ENCODE results near the gene TXNL1.
A peak's percentile ranks its signal among the peaks of the same experiment; 100 is the strongest.
"Not testable (repeated sequence)": the region's sequence is repeated elsewhere in the genome, so short reads cannot be mapped to it uniquely, and the experiment has no call there.

Gene TXNL1

GRCh38 chr18:56638232-56639103 is at the start of gene TXNL1:
Gene TXNL1, minus strand, starts transcription at chr18:56638592. Its CDS starts 152 bp downstream, at chr18:56638440.
- DNase-seq = peak; percentile 99

GRCh38 chr18:56684277-56684676 is 45.9 kb upstream of the TXNL1 start:
- DNase-seq = no peak

- no peak for DNase-seq
Observed at GRCh38 chr18:56678836-56679565, 40.6 kb upstream of the TXNL1 start.

GRCh38 chr18:56676639-56677038 is 38.2 kb upstream of the TXNL1 start:
- DNase-seq = no peak

- no peak for DNase-seq
Observed at GRCh38 chr18:56672981-56673380, 34.6 kb upstream of the TXNL1 start.

GRCh38 chr18:56672391-56672790 is 34.0 kb upstream of the TXNL1 start:
- no peak for DNase-seq

GRCh38 chr18:56662902-56663301 is 24.5 kb upstream of the TXNL1 start:
- no peak for DNase-seq

- no peak for DNase-seq
Observed at GRCh38 chr18:56662502-56662901, 24.1 kb upstream of the TXNL1 start.

GRCh38 chr18:56662063-56662408 is 23.6 kb upstream of the TXNL1 start:
- no peak for DNase-seq

- no peak for DNase-seq
Observed at GRCh38 chr18:56661360-56662062, 23.1 kb upstream of the TXNL1 start.

- DNase-seq = no peak
Observed at GRCh38 chr18:56660655-56661054, 22.3 kb upstream of the TXNL1 start.

- DNase-seq = no peak
Observed at GRCh38 chr18:56659111-56659510, 20.7 kb upstream of the TXNL1 start.

- DNase-seq = no peak
Observed at GRCh38 chr18:56658261-56658660, 19.9 kb upstream of the TXNL1 start.

- DNase-seq = not testable (repeated sequence)
Observed at GRCh38 chr18:56654280-56654679, 15.9 kb upstream of the TXNL1 start.

GRCh38 chr18:56652802-56653201 is 14.4 kb upstream of the TXNL1 start:
- DNase-seq = peak; percentile 32

GRCh38 chr18:56651771-56652092 is 13.3 kb upstream of the TXNL1 start:
- no peak for DNase-seq

- peak; percentile 97 for DNase-seq
Observed at GRCh38 chr18:56650944-56651770, 12.8 kb upstream of the TXNL1 start, which contains the start of gene WDR7. Gene WDR7, plus strand, starts transcription at chr18:56651359. Its CDS starts 21,157 bp downstream, at chr18:56672516.

GRCh38 chr18:56649996-56650395 is 11.6 kb upstream of the TXNL1 start:
- DNase-seq = no peak

GRCh38 chr18:56647951-56648893 is 9.8 kb upstream of the TXNL1 start:
- DNase-seq = no peak

GRCh38 chr18:56647071-56647470 is 8.7 kb upstream of the TXNL1 start:
- no peak for DNase-seq

GRCh38 chr18:56645415-56646016 is 7.1 kb upstream of the TXNL1 start:
- peak; percentile 47 for DNase-seq

All from CD4-positive, alpha-beta T cell treated with Interleukin-21 for 1 hour (primary cell).